ENCODE results near the gene FCER1G.

DNA sequence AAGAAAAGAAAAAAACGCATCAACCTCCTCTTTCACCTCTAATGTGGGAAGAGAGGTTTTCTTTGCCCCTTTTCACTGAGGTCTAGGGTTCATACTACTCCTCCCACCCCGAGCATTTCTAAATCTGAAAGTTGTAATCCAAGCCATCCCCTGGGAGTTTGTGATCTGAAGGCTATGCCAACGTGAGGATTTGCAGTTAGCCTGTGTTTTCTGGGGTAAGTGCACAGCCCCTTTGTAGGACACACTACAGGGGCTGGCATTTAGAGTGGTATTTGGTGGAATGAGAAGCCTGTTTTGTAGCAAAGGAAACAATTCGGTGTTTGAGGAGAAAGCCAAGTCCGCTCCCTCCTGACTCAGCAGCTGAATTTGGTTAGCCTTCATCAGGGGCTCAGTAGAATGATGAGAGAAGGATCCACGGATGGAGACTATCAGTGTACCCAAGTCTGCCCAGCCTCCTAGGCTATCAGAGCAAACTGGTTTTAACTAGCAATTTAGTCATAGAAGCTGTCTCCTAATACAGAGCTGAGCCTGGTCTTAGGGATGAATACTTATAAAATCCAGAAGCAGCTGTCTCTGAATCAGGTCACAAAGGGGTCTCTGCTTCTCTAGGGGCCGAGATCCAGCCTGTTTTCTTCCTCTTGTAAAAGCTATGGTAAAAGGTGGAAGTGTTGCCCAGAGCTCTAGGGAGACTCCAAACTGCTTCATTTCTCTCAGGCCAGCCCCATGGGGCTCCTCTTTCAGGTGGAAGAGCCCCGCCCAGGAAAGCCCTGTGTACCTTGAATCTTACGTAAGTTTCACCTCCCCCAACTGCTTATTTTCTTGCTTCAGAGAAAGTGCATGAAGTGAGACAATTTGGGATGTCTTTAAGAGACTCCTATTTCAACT is 45.5 kb downstream of the FCER1G start:
- TF ChIP-seq ZNF747 (tag by site-specific recombination; IDR thresholded peaks at IDR 0.05) (no peak), ELK4 (IDR thresholded peaks at IDR 0.05; ENCODE audit: borderline replicate concordance, low read depth, low read length) (no peak), MEIS1 (CRISPR knock-in tag; IDR thresholded peaks at IDR 0.05; ENCODE audit: borderline replicate concordance) (no peak), SALL2 (tag by site-specific recombination; IDR thresholded peaks at IDR 0.05; ENCODE audit: borderline replicate concordance) (no peak), ZNF175 (tag by site-specific recombination; IDR thresholded peaks at IDR 0.05) (no peak), ZBTB20 (tag by site-specific recombination; IDR thresholded peaks at IDR 0.05) (no peak), ZNF580 (tag by site-specific recombination; IDR thresholded peaks at IDR 0.05) (no peak), ZNF274 (IDR thresholded peaks at IDR 0.05; ENCODE audit: low read length) (no peak), ZNF274 (tag by site-specific recombination; IDR thresholded peaks at IDR 0.05; ENCODE audit: borderline replicate concordance) (no peak), SCRT1 (tag by site-specific recombination; IDR thresholded peaks at IDR 0.05; ENCODE audit: borderline replicate concordance) (no peak), KLF17 (tag by site-specific recombination; IDR thresholded peaks at IDR 0.05) (no peak), YY1 (tag by site-specific recombination; IDR thresholded peaks at IDR 0.05) (no peak), ZNF629 (tag by site-specific recombination; IDR thresholded peaks at IDR 0.05) (no peak)
- TF ChIP-seq, protein P1, sequence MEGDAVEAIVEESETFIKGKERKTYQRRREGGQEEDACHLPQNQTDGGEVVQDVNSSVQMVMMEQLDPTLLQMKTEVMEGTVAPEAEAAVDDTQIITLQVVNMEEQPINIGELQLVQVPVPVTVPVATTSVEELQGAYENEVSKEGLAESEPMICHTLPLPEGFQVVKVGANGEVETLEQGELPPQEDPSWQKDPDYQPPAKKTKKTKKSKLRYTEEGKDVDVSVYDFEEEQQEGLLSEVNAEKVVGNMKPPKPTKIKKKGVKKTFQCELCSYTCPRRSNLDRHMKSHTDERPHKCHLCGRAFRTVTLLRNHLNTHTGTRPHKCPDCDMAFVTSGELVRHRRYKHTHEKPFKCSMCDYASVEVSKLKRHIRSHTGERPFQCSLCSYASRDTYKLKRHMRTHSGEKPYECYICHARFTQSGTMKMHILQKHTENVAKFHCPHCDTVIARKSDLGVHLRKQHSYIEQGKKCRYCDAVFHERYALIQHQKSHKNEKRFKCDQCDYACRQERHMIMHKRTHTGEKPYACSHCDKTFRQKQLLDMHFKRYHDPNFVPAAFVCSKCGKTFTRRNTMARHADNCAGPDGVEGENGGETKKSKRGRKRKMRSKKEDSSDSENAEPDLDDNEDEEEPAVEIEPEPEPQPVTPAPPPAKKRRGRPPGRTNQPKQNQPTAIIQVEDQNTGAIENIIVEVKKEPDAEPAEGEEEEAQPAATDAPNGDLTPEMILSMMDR (tag by site-specific recombination; IDR thresholded peaks at IDR 0.05), result no peak
